ENCODE data around the gene MAD1L1.

MAD1L1 gene

DNA sequence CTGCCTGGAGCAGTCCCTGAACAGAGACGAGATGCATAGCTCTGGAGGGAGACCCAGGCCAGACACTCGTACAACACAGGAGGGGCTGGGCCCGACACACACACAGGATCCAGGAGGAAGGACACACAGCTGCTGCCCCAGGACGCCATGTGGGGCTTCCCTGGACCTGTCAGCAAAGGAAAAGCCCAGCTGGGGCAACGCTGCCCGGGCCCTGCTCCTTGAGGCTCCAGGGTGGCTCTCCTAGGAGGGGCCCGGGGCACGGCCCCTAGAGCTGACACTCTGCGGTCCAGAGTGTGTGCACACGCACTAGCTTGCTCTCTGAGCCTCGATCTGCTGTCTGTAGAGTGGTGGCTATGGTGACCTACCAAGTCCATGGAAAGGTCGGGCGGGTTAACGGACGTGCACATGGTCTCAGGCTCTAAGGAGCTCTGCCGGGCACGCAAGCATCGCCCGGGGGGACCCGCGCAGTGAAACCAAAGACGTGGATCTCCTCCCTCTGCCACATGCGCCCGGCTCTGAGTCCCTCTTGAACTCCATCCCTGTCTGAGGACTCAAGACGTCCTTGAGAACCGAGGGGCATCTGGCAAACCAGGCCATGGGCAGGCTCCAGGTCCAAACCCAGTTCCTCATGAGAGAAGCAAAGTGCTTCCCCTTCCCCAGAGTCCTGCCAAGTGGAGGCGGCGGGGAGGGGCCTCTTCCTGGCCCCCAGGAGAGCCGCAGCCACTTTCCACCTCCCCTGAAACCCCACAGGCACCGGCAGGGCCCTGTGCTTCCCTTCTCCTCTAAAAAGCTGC lies 283.7 kb downstream of the MAD1L1 start:
- Histone ChIP-seq H3K4me1 (ENCODE audit: control insufficient read depth, insufficient read depth, low read length) (no peaks in the 10 kb centered on the region), H3K9me3 (ENCODE audit: control insufficient read depth, insufficient read depth, low read length) (no peaks in the 10 kb centered on the region), H3K4me3 (ENCODE audit: low read depth, low read length) (no peak overlapping the region), H3K36me3 (ENCODE audit: control insufficient read depth, insufficient read depth, low read length) (peaks cover 2% of the 10 kb centered on the region), H3K9ac (ENCODE audit: low read depth, low read length) (peak overlapping the region; percentile 24), H3K27me3 (ENCODE audit: control insufficient read depth, insufficient read depth, low read length) (no peaks in the 10 kb centered on the region)

- Histone ChIP-seq H3K4me3 (ENCODE audit: low read depth, low read length) (no peak overlapping the region), H3K36me3 (ENCODE audit: control insufficient read depth, insufficient read depth, low read length) (peaks cover 2% of the 10 kb centered on the region), H3K9me3 (ENCODE audit: control insufficient read depth, insufficient read depth, low read length) (no peaks in the 10 kb centered on the region), H3K9ac (ENCODE audit: low read depth, low read length) (no peak overlapping the region), H3K4me1 (ENCODE audit: control insufficient read depth, insufficient read depth, low read length) (no peaks in the 10 kb centered on the region), H3K27me3 (ENCODE audit: control insufficient read depth, insufficient read depth, low read length) (no peaks in the 10 kb centered on the region)
These were observed 284.4 kb downstream of the MAD1L1 start for GRCh38 chr7:1948301-1948796.

DNA sequence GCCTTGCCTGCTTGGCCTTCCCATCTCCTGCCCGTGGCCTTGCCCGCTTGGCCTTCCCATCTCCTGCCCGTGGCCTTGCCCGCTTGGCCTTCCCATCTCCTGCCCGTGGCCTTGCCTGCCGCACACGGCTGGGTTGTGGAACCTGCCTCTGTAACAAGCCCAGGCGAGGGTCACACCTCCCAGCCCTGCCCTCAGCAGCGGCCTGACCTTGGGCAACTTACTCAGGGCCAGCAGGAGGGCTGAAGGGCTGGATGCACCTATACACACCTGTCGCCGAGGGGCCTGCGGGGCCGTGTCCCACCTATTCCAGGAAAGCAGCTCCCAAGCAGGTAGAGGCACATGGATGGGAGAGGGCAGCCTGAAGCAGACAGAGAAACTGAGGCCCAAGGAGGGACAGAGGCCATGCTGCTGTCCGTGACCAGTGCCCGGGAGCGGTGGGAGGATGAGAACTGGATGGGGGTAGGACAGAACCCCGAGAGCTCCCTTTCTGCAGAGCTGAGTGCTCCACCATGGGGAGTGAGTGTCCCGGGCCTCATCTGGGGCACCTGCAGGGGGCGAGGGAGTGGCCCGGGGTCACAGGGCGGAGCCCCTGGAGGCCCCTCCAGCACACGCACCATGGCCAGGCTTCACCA lies 285.0 kb downstream of the MAD1L1 start:
- Histone ChIP-seq H3K36me3 (ENCODE audit: control insufficient read depth, insufficient read depth, low read length) (peaks cover 2% of the 10 kb centered on the region), H3K9ac (ENCODE audit: low read depth, low read length) (no peak overlapping the region), H3K9me3 (ENCODE audit: control insufficient read depth, insufficient read depth, low read length) (no peaks in the 10 kb centered on the region), H3K4me3 (ENCODE audit: low read depth, low read length) (no peak overlapping the region), H3K27me3 (ENCODE audit: control insufficient read depth, insufficient read depth, low read length) (no peaks in the 10 kb centered on the region), H3K4me1 (ENCODE audit: control insufficient read depth, insufficient read depth, low read length) (peaks cover 2% of the 10 kb centered on the region)

GRCh38 chr7:1946773-1947450 lies 285.8 kb downstream of the MAD1L1 start:
- no peak overlapping the region for H3K9ac ChIP-seq (ENCODE audit: low read depth, low read length)
- no peaks in the 10 kb centered on the region for H3K27me3 ChIP-seq (ENCODE audit: control insufficient read depth, insufficient read depth, low read length)
- no peaks in the 10 kb centered on the region for H3K9me3 ChIP-seq (ENCODE audit: control insufficient read depth, insufficient read depth, low read length)
- peaks cover 2% of the 10 kb centered on the region for H3K36me3 ChIP-seq (ENCODE audit: control insufficient read depth, insufficient read depth, low read length)
- H3K4me3 ChIP-seq (ENCODE audit: low read depth, low read length): no peak overlapping the region
- peaks cover 4% of the 10 kb centered on the region for H3K4me1 ChIP-seq (ENCODE audit: control insufficient read depth, insufficient read depth, low read length)

DNA sequence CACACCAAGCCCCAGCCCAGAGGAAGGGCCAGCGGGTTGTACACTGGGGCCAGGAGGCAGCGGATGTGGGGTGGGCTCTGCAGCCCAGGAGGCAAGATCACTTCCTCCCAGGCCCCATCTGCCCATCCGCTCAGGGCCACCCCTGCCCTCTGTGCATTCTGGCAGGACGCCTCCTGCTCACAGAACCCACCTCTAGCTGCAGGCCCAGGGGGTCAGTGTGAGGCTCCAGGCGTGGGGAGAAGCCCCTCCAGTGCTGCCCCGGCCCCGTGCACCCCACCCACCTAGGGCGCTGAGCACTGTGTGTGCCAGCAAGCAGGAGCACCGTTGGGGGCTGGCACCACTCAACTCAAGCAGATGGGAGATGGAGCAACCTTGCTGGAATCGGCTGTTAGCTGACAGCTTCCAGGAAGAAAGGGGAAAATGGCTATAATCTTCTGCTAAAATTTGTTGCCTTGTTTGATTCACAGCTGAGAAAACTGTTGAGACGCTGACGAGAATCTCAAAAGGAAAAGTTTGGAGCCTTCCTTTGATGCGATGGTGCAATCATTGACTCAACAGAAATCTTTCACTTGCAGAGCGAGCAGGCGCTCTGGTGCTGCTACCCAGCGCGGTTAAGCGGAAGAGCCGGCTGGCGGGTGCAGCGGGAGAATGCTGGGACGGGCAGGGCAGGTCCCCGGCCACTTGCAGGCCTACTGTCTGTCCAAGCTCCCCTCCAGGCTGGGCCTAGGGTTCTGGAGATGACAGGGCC lies 286.5 kb downstream of the MAD1L1 start:
- Histone ChIP-seq H3K9ac (ENCODE audit: low read depth, low read length) (no peak overlapping the region), H3K36me3 (ENCODE audit: control insufficient read depth, insufficient read depth, low read length) (peaks cover under 1% of the 10 kb centered on the region), H3K4me1 (ENCODE audit: control insufficient read depth, insufficient read depth, low read length) (peaks cover 4% of the 10 kb centered on the region)

GRCh38 chr7:1945558-1945957 lies 287.2 kb downstream of the MAD1L1 start:
- no peaks in the 10 kb centered on the region for H3K9me3 ChIP-seq (ENCODE audit: control insufficient read depth, insufficient read depth, low read length)
- H3K9ac ChIP-seq (ENCODE audit: low read depth, low read length): no peak overlapping the region
- H3K36me3 ChIP-seq (ENCODE audit: control insufficient read depth, insufficient read depth, low read length): no peaks in the 10 kb centered on the region
- H3K4me3 ChIP-seq (ENCODE audit: low read depth, low read length): no peak overlapping the region
- peaks cover 4% of the 10 kb centered on the region for H3K4me1 ChIP-seq (ENCODE audit: control insufficient read depth, insufficient read depth, low read length)
- no peaks in the 10 kb centered on the region for H3K27me3 ChIP-seq (ENCODE audit: control insufficient read depth, insufficient read depth, low read length)

More for the DNA sequence above, 286.5 kb downstream of the MAD1L1 start:
- Histone ChIP-seq H3K27me3 (ENCODE audit: control insufficient read depth, insufficient read depth, low read length) (no peaks in the 10 kb centered on the region), H3K9me3 (ENCODE audit: control insufficient read depth, insufficient read depth, low read length) (no peaks in the 10 kb centered on the region), H3K4me3 (ENCODE audit: low read depth, low read length) (no peak overlapping the region)

GRCh38 chr7:1944619-1945210 lies 288.0 kb downstream of the MAD1L1 start:
- Histone ChIP-seq H3K9ac (ENCODE audit: low read depth, low read length) (no peak overlapping the region), H3K4me3 (ENCODE audit: low read depth, low read length) (no peak overlapping the region), H3K4me1 (ENCODE audit: control insufficient read depth, insufficient read depth, low read length) (peaks cover 4% of the 10 kb centered on the region), H3K36me3 (ENCODE audit: control insufficient read depth, insufficient read depth, low read length) (no peaks in the 10 kb centered on the region), H3K9me3 (ENCODE audit: control insufficient read depth, insufficient read depth, low read length) (no peaks in the 10 kb centered on the region), H3K27me3 (ENCODE audit: control insufficient read depth, insufficient read depth, low read length) (no peaks in the 10 kb centered on the region)

DNA sequence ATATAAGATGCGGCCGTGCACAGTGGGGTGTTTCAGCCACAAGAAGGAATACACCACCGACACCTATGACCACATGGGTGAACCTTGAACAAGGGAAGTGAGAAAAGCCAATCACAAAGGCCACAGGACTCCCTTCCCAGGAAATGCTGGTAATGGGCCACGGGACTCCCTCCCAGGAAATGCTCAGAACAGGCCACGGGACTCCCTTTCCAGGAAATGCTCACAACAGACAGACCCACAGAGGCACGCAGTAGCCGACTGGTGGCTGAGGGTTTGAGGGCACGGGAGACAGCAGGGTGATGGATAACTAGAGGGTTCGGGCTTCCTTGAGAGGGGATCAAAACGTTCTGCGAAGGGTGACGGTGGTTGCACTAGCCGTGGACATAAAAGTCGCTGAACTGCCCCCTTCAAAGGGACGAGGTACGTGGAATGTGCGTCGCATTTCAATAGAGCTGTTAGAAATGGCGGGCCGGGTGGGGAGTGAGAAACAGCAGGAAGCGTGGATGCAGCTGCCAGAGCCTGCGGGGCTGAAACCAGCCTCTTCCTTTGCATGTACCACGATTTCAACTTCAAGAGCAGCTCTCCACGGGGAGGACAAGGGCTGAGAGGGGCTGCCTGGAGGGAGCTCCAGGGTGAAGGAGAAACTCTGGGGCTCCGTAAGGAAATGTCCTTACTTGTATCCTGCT lies 288.7 kb downstream of the MAD1L1 start:
- Histone ChIP-seq H3K9ac (ENCODE audit: low read depth, low read length) (no peak overlapping the region), H3K9me3 (ENCODE audit: control insufficient read depth, insufficient read depth, low read length) (no peaks in the 10 kb centered on the region), H3K4me1 (ENCODE audit: control insufficient read depth, insufficient read depth, low read length) (peaks cover 4% of the 10 kb centered on the region)

DNA sequence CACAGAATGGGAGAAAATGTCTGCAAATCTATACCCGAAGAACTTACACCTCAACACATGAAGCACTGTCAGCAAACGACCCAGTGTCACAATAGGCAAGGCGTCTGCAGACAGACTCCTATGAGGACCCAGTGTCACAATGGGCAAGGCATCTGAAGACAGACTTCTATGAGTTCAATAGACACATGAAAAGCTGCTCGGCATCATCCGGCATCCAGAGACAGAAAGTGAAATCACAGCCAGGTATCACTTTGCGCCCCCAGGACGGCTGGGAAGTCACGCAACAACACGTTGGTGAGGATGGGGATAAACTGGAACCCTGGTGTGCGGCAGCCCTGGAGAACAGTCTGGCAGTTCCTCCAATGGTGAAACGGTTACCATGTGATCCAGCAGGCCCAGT lies 289.4 kb downstream of the MAD1L1 start:
- H3K9me3 ChIP-seq (ENCODE audit: control insufficient read depth, insufficient read depth, low read length): no peaks in the 10 kb centered on the region

More for the DNA sequence above, 288.7 kb downstream of the MAD1L1 start:
- H3K4me3 ChIP-seq (ENCODE audit: low read depth, low read length): no peak overlapping the region
- H3K36me3 ChIP-seq (ENCODE audit: control insufficient read depth, insufficient read depth, low read length): no peaks in the 10 kb centered on the region
- no peaks in the 10 kb centered on the region for H3K27me3 ChIP-seq (ENCODE audit: control insufficient read depth, insufficient read depth, low read length)

GRCh38 chr7:1942941-1943289 lies 289.8 kb downstream of the MAD1L1 start:
- Histone ChIP-seq H3K9me3 (ENCODE audit: control insufficient read depth, insufficient read depth, low read length) (no peaks in the 10 kb centered on the region), H3K9ac (ENCODE audit: low read depth, low read length) (no peak overlapping the region), H3K4me3 (ENCODE audit: low read depth, low read length) (no peak overlapping the region), H3K4me1 (ENCODE audit: control insufficient read depth, insufficient read depth, low read length) (peaks cover 4% of the 10 kb centered on the region), H3K36me3 (ENCODE audit: control insufficient read depth, insufficient read depth, low read length) (no peaks in the 10 kb centered on the region), H3K27me3 (ENCODE audit: control insufficient read depth, insufficient read depth, low read length) (no peaks in the 10 kb centered on the region)

More for the DNA sequence above, 289.4 kb downstream of the MAD1L1 start:
- peaks cover 4% of the 10 kb centered on the region for H3K4me1 ChIP-seq (ENCODE audit: control insufficient read depth, insufficient read depth, low read length)
- H3K27me3 ChIP-seq (ENCODE audit: control insufficient read depth, insufficient read depth, low read length): no peaks in the 10 kb centered on the region
- no peaks in the 10 kb centered on the region for H3K36me3 ChIP-seq (ENCODE audit: control insufficient read depth, insufficient read depth, low read length)
- H3K9ac ChIP-seq (ENCODE audit: low read depth, low read length): no peak overlapping the region
- no peak overlapping the region for H3K4me3 ChIP-seq (ENCODE audit: low read depth, low read length)
